ENCODE data around the gene RAB9A. TPM values are rescaled to one million over a fixed set of nuclear protein-coding genes. Genes with fewer than 3 reads are reported as not detected.
A peak's percentile ranks its signal among the peaks of the same experiment; 100 is the strongest.

The RAB9A gene
- total RNA-seq, 2 donors from 2014 or later = 21.8 to 34.0 TPM

DNA sequence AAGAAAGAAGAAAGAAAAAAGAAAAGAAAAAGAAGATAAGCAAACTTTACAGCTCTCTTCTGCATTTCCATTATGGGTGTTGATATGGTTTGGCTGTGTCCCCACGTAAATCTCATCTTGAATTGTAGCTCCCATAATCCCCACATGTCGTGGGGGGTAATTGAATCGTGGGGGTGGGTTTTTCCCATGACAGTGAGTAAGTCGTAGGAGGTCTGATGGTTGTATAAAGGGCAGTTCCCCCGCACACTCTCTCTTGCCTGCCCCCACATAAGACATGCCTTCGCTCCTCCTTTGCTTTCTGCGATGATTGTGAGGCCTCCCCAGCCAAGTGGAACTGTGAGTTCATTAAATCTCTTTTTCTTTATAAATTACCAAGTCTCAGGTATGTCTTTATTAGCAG is 7.3 kb upstream of the RAB9A start:
- Mint-ChIP-seq H3K4me1 (peaks cover 8% of the 10 kb centered on the region), H3K4me3 (no peak overlapping the region)

DNA sequence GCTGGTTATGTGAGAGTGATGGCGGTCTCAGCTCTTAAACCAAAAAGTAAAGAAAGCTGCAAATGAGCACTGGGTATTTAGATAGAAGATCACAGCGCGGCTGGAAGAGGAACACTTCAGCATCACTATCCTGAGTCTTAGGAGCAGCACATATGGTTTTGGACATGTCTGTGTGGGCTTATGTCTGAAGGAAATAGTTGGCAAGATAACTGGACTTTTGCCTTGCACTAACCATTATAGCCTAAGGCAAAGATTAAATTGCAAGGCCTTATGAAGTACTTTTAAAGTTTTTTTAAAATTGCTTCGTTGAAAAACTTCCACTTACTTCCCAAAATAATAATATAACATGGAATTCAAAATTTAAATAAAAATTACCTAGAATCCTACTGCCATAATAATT is 4.6 kb upstream of the RAB9A start:
- no peak for DNase-seq
- ATAC-seq = no peak
- Mint-ChIP-seq H3K36me3 (ENCODE audit: low read depth) (no peaks in the 10 kb centered on the region), H3K4me3 (no peak overlapping the region), H3K27ac (no peak overlapping the region), H3K4me1 (peaks cover 7% of the 10 kb centered on the region), H3K27me3 (no peaks in the 10 kb centered on the region)
- no peaks in the 10 kb centered on the region for H3K9me3 ChIP-seq (ENCODE audit: control insufficient read depth, low read length, poor library complexity, severe bottlenecking)

More for the DNA sequence above, 7.3 kb upstream of the RAB9A start:
- Mint-ChIP-seq H3K27ac (no peak overlapping the region), H3K27me3 (no peaks in the 10 kb centered on the region), H3K36me3 (ENCODE audit: low read depth) (no peaks in the 10 kb centered on the region)
- DNase-seq (no peak), ATAC-seq (no peak)
- H3K9me3 ChIP-seq (ENCODE audit: control insufficient read depth, low read length, poor library complexity, severe bottlenecking) = no peaks in the 10 kb centered on the region

DNA sequence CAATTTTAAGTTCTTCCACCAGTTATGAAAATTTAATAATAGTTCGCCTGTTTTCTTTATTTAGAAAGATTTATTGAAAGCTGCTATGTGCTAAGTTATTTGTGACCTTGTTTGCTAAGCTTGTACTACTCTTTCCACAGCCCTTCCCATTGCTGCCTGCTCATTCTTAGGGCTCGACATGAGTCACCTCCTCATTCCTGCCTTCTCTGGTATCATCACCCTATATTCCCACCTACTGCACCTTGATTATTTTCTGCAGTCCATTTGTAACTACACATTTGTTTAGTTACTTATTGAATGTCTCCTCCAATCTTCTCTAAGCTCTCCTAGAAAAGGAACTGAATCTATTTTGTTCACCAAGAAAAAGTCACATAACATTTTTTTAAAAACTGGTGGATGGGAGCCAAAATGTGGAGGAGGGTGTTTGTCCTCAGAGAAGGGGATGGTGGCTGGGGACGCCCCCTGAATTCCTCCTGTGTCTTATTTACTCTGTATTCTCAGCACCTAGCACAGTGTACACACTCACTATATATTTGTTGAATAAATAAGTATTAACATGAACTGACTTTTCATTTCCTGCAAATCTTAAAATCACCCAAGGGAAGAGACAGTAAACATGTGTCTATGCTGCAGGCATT is 3.7 kb upstream of the RAB9A start:
- peak overlapping the region; percentile 54 for H3K27ac Mint-ChIP-seq
- H3K4me1 Mint-ChIP-seq = peaks cover 8% of the 10 kb centered on the region
- ATAC-seq = no peak
- no peaks in the 10 kb centered on the region for H3K27me3 Mint-ChIP-seq
- DNase-seq = no peak
- H3K9me3 ChIP-seq (ENCODE audit: control insufficient read depth, low read length, poor library complexity, severe bottlenecking) = no peaks in the 10 kb centered on the region
- no peak overlapping the region for H3K4me3 Mint-ChIP-seq
- H3K36me3 Mint-ChIP-seq (ENCODE audit: low read depth) = no peaks in the 10 kb centered on the region

DNA sequence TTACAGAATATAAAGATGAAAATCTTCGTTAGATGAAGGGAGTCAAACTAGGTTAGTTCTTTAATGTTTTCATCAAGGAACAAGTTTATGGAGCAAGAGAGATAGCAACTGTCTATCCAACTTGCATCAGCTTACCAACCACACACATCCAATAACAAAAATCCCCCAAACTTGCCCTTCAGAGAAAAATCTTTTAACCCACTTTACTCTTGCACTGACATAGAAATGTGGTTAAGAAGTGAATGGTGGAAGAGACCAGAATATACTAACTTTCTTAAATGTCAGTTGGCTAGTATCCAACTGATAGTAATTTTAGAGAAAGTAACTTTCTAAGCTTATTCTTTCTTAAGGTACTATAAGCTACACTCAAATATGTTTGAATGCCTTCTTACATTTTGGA is 1.7 kb upstream of the RAB9A start:
- Mint-ChIP-seq H3K36me3 (ENCODE audit: low read depth) (no peaks in the 10 kb centered on the region), H3K4me3 (no peak overlapping the region), H3K27me3 (no peaks in the 10 kb centered on the region), H3K27ac (peak overlapping the region; percentile 88), H3K4me1 (peaks cover 15% of the 10 kb centered on the region)
- peak; percentile 22 for ATAC-seq
- H3K9me3 ChIP-seq (ENCODE audit: control insufficient read depth, low read length, poor library complexity, severe bottlenecking) = no peaks in the 10 kb centered on the region
- DNase-seq = no peak

DNA sequence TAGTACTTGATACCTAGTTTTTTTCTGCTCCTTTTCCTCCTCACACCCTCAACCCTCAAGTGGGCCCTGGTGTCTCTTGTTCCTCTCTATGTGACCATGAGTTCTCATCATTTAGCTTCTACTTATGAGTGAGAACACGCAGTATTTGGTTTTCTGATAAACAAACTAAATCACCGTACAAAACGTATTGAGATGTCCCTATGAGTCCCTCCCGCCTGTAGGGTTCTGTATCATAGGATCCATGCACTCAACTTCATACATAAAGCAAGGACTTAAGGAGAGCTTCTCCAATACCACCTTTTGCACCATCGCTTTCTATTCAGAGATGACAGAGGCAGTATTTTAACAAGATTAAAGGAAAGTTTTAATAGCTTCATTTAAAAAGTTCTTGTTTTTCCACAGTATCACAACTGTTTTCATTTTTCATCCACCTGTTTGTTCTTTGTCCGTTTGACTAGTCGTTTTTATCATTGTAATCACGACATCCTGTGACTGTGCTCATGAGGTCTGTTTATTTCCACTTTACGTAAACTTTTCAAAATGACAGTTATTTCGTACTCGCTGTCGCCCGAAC is 457 bp upstream of the RAB9A start:
- no peaks in the 10 kb centered on the region for H3K9me3 ChIP-seq (ENCODE audit: control insufficient read depth, low read length, poor library complexity, severe bottlenecking)
- ATAC-seq (peak; percentile 16), DNase-seq (no peak)
- Mint-ChIP-seq H3K4me3 (peak overlapping the region; percentile 89), H3K4me1 (peaks cover 26% of the 10 kb centered on the region), H3K36me3 (ENCODE audit: low read depth) (no peaks in the 10 kb centered on the region), H3K27ac (peak overlapping the region; percentile 88), H3K27me3 (no peaks in the 10 kb centered on the region)

DNA sequence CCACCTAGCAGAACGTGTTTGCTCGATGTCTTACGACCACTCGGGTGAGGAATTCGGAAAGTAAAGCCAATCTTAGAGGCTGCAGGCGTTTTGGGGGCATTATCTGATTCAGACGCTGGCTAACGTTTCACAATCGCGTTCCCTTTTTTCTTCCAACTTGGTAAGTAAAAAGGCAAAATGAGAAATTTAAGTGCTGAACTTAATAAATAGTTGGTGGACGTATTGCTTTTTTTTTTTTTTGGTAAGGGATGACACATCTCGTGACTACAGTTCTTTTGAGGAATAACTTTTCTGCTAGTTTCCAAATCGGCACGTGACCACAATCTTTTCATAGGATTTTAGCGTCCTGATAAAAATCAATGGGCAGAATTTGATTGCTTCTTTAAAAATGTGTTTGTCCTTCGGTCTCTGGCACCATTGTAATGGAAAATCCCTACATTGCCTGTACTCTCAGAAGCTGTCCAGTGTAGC is 848 bp downstream of the RAB9A start:
- H3K27ac Mint-ChIP-seq = peak overlapping the region; percentile 88
- no peaks in the 10 kb centered on the region for H3K27me3 Mint-ChIP-seq
- peak overlapping the region; percentile 89 for H3K4me3 Mint-ChIP-seq
- ATAC-seq = no peak
- no peaks in the 10 kb centered on the region for H3K9me3 ChIP-seq (ENCODE audit: control insufficient read depth, low read length, poor library complexity, severe bottlenecking)
- peaks cover 28% of the 10 kb centered on the region for H3K4me1 Mint-ChIP-seq
- H3K36me3 Mint-ChIP-seq (ENCODE audit: low read depth) = no peaks in the 10 kb centered on the region
- DNase-seq = no peak

DNA sequence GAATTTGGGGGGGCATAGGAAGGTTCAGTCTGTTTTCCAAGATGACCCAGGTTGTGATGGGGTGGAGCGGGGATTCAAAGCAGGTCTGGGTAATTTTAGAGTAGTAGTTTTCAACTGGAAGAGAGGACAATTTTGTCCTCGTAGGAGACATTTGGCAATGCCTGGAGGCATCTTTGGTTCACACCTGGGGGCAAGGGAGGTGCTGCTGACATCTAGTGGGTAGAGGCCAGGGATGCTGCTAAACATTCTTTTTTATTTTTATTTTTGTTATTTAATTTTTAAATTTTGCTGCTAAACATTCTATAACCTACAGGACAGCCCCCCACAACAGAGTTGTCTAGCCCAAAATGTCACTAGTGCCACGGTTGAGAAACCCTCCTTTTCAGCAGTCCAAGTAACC is 1.9 kb downstream of the RAB9A start:
- Mint-ChIP-seq H3K36me3 (ENCODE audit: low read depth) (no peaks in the 10 kb centered on the region), H3K27me3 (no peaks in the 10 kb centered on the region), H3K4me1 (peaks cover 32% of the 10 kb centered on the region), H3K27ac (peak overlapping the region; percentile 88), H3K4me3 (peak overlapping the region; percentile 89)
- no peaks in the 10 kb centered on the region for H3K9me3 ChIP-seq (ENCODE audit: control insufficient read depth, low read length, poor library complexity, severe bottlenecking)
- DNase-seq = peak in 1 of 3 donors; percentile 12
- ATAC-seq = no peak

DNA sequence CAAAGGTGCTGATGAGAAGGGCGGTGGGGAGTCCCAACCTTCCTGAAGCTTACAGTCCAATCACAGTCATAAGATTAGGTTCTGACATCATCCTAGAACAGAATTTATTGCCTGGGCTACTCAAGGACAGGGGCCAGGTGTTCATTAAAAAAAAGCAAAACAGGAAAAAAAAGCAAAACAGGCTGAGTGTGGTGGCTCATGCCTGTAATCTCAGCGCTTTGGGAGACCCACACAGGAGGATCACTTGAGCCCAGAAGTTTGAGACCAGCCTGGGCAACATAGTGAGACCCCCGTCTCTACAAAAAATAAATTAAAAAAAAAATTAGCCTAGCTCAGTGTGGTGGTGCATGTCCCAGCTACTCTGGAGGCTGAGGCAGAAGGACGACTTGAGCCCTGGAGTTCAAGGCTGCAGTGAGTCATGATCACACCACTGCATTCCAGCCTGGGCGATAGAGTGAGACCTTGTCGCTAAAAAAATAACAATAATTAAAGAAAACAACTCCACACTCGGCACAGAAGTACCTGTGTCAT is 3.0 kb downstream of the RAB9A start:
- H3K9me3 ChIP-seq (ENCODE audit: control insufficient read depth, low read length, poor library complexity, severe bottlenecking) = no peaks in the 10 kb centered on the region
- DNase-seq (no peak), ATAC-seq (no peak)
- Mint-ChIP-seq H3K4me1 (peaks cover 37% of the 10 kb centered on the region), H3K36me3 (ENCODE audit: low read depth) (no peaks in the 10 kb centered on the region), H3K27ac (peak overlapping the region; percentile 81), H3K27me3 (no peaks in the 10 kb centered on the region), H3K4me3 (no peak overlapping the region)

DNA sequence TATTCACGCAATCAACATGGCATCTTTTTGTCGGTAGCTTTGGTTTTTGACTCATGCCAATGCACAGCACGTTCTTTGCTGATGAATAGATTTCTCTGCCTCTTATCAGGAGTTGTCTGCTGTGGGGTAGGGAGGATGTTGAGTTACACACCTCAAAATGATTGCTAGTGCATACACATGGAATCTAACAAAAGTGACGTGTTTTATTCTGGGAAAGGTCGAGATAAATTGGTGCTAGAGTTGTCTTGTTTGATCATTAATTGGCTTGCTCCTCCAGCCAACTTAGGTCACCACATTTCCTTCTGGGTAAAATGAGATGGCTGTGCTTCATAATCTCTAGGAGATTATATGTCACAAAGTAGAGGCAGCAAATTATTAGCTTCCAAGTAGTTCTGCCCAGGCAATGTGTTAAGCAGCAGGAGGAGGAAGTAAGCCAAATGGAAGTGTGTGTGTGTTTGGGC is 3.9 kb downstream of the RAB9A start:
- no peak for ATAC-seq
- Mint-ChIP-seq H3K27me3 (no peaks in the 10 kb centered on the region), H3K4me1 (peaks cover 37% of the 10 kb centered on the region), H3K36me3 (ENCODE audit: low read depth) (no peaks in the 10 kb centered on the region), H3K4me3 (peak overlapping the region; percentile 81), H3K27ac (peak overlapping the region; percentile 81)
- DNase-seq = no peak
- no peaks in the 10 kb centered on the region for H3K9me3 ChIP-seq (ENCODE audit: control insufficient read depth, low read length, poor library complexity, severe bottlenecking)

DNA sequence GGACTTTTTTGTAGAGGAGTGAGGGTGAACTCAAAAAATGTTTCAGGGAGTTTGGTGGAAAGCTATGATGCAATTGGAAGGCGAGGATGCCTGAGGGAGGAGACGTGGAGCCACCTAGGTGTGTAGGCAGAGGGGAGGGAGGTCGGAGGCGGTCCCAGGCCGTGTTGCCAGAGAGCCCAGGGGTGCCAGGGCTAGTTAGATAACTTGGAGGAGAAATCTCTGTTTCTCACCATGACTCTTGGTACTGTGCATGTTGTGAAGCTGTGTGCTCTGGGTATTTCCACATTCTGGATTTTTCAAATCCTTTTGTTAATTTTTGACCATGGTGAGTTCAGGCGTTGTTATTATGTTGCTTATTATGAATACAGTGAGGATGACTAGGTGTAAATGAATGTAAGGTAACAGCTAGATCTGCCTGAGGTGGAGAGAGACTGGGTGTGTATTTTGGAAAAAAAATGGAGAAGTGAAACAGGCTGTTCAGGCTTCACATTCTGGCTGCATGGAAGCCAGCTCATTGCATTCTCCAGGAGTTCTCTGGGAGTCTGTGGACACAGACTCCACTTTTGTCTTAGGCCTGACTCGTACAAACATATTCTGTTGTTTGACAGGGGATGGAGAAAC is 4.5 kb downstream of the RAB9A start:
- peak overlapping the region; percentile 81 for H3K4me3 Mint-ChIP-seq

DNA sequence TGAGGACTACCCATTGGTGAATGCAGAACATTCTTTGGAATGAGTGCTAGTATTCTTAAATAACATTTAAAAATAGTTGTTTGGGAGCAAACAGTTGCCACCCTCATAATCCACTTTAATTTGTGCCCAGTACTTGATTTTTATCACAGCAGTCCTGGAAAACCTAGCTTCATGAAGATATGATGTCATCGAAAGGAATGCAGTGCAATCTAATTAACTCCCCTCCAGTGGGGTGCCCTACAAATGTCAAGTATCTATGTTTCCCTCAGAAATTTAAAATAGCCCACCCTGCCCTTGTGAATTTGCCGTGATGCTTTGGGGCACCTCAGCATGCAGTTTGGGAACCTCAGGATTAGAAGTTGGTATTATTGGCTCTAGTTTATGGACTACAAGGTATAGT is 5.4 kb downstream of the RAB9A start:
- no peak for DNase-seq
- no peak overlapping the region for H3K4me3 Mint-ChIP-seq
- peaks cover 41% of the 10 kb centered on the region for H3K4me1 Mint-ChIP-seq
- no peaks in the 10 kb centered on the region for H3K36me3 Mint-ChIP-seq (ENCODE audit: low read depth)
- no peak overlapping the region for H3K27ac Mint-ChIP-seq
- no peaks in the 10 kb centered on the region for H3K27me3 Mint-ChIP-seq
- no peaks in the 10 kb centered on the region for H3K9me3 ChIP-seq (ENCODE audit: control insufficient read depth, low read length, poor library complexity, severe bottlenecking)
- no peak for ATAC-seq

More for the DNA sequence above, 4.5 kb downstream of the RAB9A start:
- Mint-ChIP-seq H3K4me1 (peaks cover 37% of the 10 kb centered on the region), H3K27ac (peak overlapping the region; percentile 81), H3K36me3 (ENCODE audit: low read depth) (no peaks in the 10 kb centered on the region), H3K27me3 (no peaks in the 10 kb centered on the region)
- no peak for DNase-seq
- no peak for ATAC-seq
- H3K9me3 ChIP-seq (ENCODE audit: control insufficient read depth, low read length, poor library complexity, severe bottlenecking) = no peaks in the 10 kb centered on the region

DNA sequence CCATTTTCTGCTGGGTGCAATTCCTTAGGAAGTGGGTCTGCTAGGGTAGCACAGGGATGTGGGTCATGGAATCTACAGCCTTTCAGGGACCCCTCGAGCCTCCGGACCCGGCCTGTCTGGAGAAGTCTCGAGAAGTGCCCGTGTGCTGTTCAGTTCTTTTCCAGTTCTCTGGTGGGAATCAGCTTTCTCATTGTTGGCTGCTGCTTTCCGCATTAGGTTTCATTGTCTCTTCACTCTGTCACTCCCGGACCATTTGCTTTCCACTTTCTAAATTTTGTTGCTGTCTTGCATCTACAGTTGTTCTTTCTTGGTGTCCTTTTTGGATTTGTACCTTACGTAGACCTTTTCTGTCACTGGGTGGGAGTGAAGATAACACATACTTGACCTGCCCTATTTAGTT is 6.1 kb downstream of the RAB9A start:
- H3K36me3 Mint-ChIP-seq (ENCODE audit: low read depth) = no peaks in the 10 kb centered on the region
- no peaks in the 10 kb centered on the region for H3K27me3 Mint-ChIP-seq
- ATAC-seq = no peak
- peak overlapping the region; percentile 68 for H3K27ac Mint-ChIP-seq
- H3K4me1 Mint-ChIP-seq = peaks cover 43% of the 10 kb centered on the region
- no peak overlapping the region for H3K4me3 Mint-ChIP-seq
- no peak for DNase-seq
- H3K9me3 ChIP-seq (ENCODE audit: control insufficient read depth, low read length, poor library complexity, severe bottlenecking) = no peaks in the 10 kb centered on the region

DNA sequence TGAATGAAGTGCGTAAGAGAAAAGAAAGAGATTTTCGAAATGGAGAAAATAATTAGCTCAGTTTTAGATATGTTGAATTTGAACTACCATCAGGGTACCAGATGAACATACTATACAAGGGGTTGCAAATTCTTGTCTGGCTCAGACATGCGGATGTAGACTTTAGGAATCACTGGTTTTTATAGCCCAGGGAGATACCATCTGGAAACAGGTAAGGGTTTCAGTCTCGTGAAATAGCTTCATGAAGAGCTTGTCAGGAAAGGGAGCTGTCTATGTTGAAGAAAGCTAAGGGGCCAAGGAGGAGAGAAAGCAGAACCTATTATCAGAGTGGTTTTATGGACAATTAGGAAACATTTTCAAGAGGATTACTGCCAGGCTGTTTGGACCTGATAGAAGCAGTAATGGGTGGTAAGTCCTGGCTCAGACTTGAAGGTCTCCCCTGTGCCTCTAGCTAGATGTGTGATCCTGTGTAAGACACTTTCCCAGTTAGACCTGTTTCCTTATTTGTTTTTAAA is 6.7 kb downstream of the RAB9A start:
- Mint-ChIP-seq H3K4me1 (peaks cover 41% of the 10 kb centered on the region), H3K27ac (peak overlapping the region; percentile 68), H3K4me3 (no peak overlapping the region), H3K36me3 (ENCODE audit: low read depth) (no peaks in the 10 kb centered on the region), H3K27me3 (no peaks in the 10 kb centered on the region)
- no peak for DNase-seq
- ATAC-seq = no peak
- H3K9me3 ChIP-seq (ENCODE audit: control insufficient read depth, low read length, poor library complexity, severe bottlenecking) = no peaks in the 10 kb centered on the region
